ENCODE data around the gene CCL22. TPM values are rescaled to one million over a fixed set of nuclear protein-coding genes. Genes with fewer than 3 reads are reported as not detected.

Gene CCL22
- total RNA-seq, 1 experiment from 2014 or later: 0.66 TPM

DNA sequence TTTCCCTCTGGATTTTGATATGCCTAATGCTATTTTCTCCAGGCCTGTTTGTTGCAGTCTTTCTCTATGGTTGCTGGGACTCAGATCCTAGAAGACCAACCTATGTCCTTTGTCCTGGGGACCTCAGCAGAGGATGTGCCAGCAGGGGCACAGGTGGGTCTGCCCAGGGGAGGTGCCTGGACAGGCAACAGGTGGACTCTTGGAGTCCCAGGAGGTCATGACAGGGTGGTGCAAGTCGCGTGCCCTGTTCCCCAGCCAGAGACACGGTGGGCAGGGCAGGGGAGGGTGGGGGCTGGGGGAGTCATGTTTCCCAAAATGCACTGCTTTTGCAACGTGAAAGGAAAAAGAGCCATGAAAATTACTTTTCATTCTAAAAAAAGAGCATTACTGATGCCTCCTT is 47.8 kb upstream of the CCL22 start:
- no peaks in the 10 kb centered on the region for H3K9me2 ChIP-seq (ENCODE audit: insufficient read depth)
- intact Hi-C loops (cut with micrococcal nuclease): no loop called here
- H3K4me2 ChIP-seq (ENCODE audit: low read length): no peak overlapping the region
- RAD21 ChIA-PET (ENCODE audit: low non-redundant PET in 1 of 2, low total read pairs in 2 of 2, uncharacterized antibody in 2 of 2, unreplicated experiment in 2 of 2): interaction anchor here in 1 of 2 experiments (0.6 kb wide), 1 partner anchor 11 kb away, joined by 3 read pairs; no protein-coding TSS in a partner anchor
- no peaks in the 10 kb centered on the region for H4K20me1 ChIP-seq (ENCODE audit: insufficient read depth)
- H3K27me3 ChIP-seq (ENCODE audit: insufficient read depth, low read length): no peaks in the 10 kb centered on the region; the same call in 1 of the 2 replicates
- TF ChIP-seq POLR2AphosphoS5 (IDR thresholded peaks at IDR 0.05; ENCODE audit: low read depth, low read length) (no peak), YY1 (IDR thresholded peaks at IDR 0.05; ENCODE audit: extremely low read depth, insufficient replicate concordance, low read depth, low read length) (no peak), EGR1 (IDR thresholded peaks at IDR 0.05; ENCODE audit: low read depth) (no peak), ZNF274 (IDR thresholded peaks at IDR 0.05; ENCODE audit: low read depth, low read length) (no peak), RAD21 (IDR thresholded peaks at IDR 0.05; ENCODE audit: low read depth) (no peak), JUND (IDR thresholded peaks at IDR 0.05) (no peak), ATF3 (IDR thresholded peaks at IDR 0.05) (no peak), ZFX (IDR thresholded peaks at IDR 0.05) (no peak), POLR2A (IDR thresholded peaks at IDR 0.05; ENCODE audit: borderline replicate concordance, extremely low read depth, insufficient read depth, insufficient read length) (no peak), ZBTB33 (IDR thresholded peaks at IDR 0.05; ENCODE audit: extremely low read depth, insufficient replicate concordance, low read length) (no peak), MAX (IDR thresholded peaks at IDR 0.05) (no peak), CEBPB (IDR thresholded peaks at IDR 0.05; ENCODE audit: low read depth) (no peak), ELF1 (IDR thresholded peaks at IDR 0.05; ENCODE audit: borderline replicate concordance, low read depth) (no peak), SRF (IDR thresholded peaks at IDR 0.05; ENCODE audit: low read depth) (no peak), FOSL1 (IDR thresholded peaks at IDR 0.05; ENCODE audit: low read depth) (no peak), CTCF (IDR thresholded peaks at IDR 0.05 in 2 of 3, conservative IDR thresholded peaks at IDR 0.05 in 1 of 3; ENCODE audit: borderline replicate concordance in 1 of 3, insufficient read depth in 1 of 3, low read depth in 2 of 3, low read length in 2 of 3) (no peak), EZH2 (IDR thresholded peaks at IDR 0.05) (no peak), EZH2phosphoT487 (IDR thresholded peaks at IDR 0.05; ENCODE audit: borderline replicate concordance) (no peak), REST (IDR thresholded peaks at IDR 0.05; ENCODE audit: low read depth) (no peak), CBX3 (IDR thresholded peaks at IDR 0.05; ENCODE audit: low read depth) (no peak)
- ATAC-seq (0 out of 2 replicates have a peak, but pooled peaks have one; percentile 42), DNase-seq (ENCODE audit: low read depth, low spot score) (no peak)
- no peaks in the 10 kb centered on the region for H3K79me2 ChIP-seq (ENCODE audit: insufficient read depth, low read length)
- POLR2A ChIA-PET: no interaction called here
- no peak overlapping the region for H2AFZ ChIP-seq (ENCODE audit: low read depth, low read length, poor library complexity, severe bottlenecking)
- no peaks in the 10 kb centered on the region for H3K36me3 ChIP-seq (ENCODE audit: control insufficient read depth in 1 of 2, insufficient read depth in 2 of 2, low read length in 2 of 2)
- CTCF ChIA-PET: no interaction called here
- BruUV-seq (replicated peaks): no TSS peak
- H3K9ac ChIP-seq (ENCODE audit: low read length): no peak overlapping the region
- no peak overlapping the region for H3K4me3 ChIP-seq (replicated peaks in 1 of 2; ENCODE audit: low read depth in 1 of 2, low read length in 2 of 2)
- H3K27ac ChIP-seq (ENCODE audit: low read depth, low read length): no peak overlapping the region
- no peaks in the 10 kb centered on the region for H3K9me3 ChIP-seq (ENCODE audit: control insufficient read depth in 1 of 2, insufficient read depth in 1 of 2, low read depth in 1 of 2, low read length in 2 of 2)
- no peaks in the 10 kb centered on the region for H3K4me1 ChIP-seq (ENCODE audit: control insufficient read depth in 1 of 2, insufficient read depth in 2 of 2, low read length in 2 of 2)
